Measurements from ENCODE around the gene INTU. TPM values are rescaled to one million over a fixed set of nuclear protein-coding genes. Genes with fewer than 3 reads are reported as not detected.

The INTU gene
- total and polyA plus RNA-seq, 9 of the 15 experiments (the other 6 are each of a cell fraction or from before 2014, with no cell fraction given), result 1.5 to 8.9 (median 3.9) TPM

GRCh38 chr4:127775843-127776242, 143.1 kb downstream of the INTU start (continued):
- no peak for TF ChIP-seq ARID4B (CRISPR knock-in tag; IDR thresholded peaks at IDR 0.05)

Other genes starting within 250 kb of the INTU start
- gene SLC25A31, start 97.4 kb downstream of the INTU start, total RNA-seq (2014; rRNA removed), result not detected in 2 replicates
- not detected in 2 replicates for gene SLC25A31, start 97.4 kb downstream of the INTU start, total RNA-seq (2014; rRNA removed; fragmentation: Illumina TruSeq; extraction: Trizol)
- not detected in 2 replicates for gene SLC25A31, start 97.4 kb downstream of the INTU start, total RNA-seq (2015; rRNA removed; fragmentation: Illumina TruSeq; extraction: Trizol)
- not detected in 2 replicates for gene SLC25A31, start 97.4 kb downstream of the INTU start, total RNA-seq (2021)
- gene SLC25A31, start 97.4 kb downstream of the INTU start, polyA plus RNA-seq (2011; rRNA removed), result not detected in 2 replicates
- not detected in 2 replicates for gene SLC25A31, start 97.4 kb downstream of the INTU start, polyA plus RNA-seq (2014; fragmentation: Illumina TruSeq; extraction: Trizol)
- gene SLC25A31, start 97.4 kb downstream of the INTU start, polyA plus RNA-seq (2014; fragmentation: Nextera tagmentation; extraction: Ambion mirVana), result not detected
- 0.07 TPM in 1 of 2 replicates, not detected in the other for gene SLC25A31, start 97.4 kb downstream of the INTU start, polyA plus RNA-seq (2014; rRNA removed)
- 13.0 and 14.3 TPM in 2 replicates for gene HSPA4L, start 149.4 kb downstream of the INTU start, total RNA-seq (2014; rRNA removed)
- 35.8 and 37.0 TPM in 2 replicates for gene HSPA4L, start 149.4 kb downstream of the INTU start, total RNA-seq (2014; rRNA removed; fragmentation: Illumina TruSeq; extraction: Trizol)
- gene HSPA4L, start 149.4 kb downstream of the INTU start, total RNA-seq (2015; rRNA removed; fragmentation: Illumina TruSeq; extraction: Trizol), result 26.8 and 28.6 TPM in 2 replicates
- gene HSPA4L, start 149.4 kb downstream of the INTU start, total RNA-seq (2021), result 28.9 and 33.9 TPM in 2 replicates
- gene HSPA4L, start 149.4 kb downstream of the INTU start, polyA plus RNA-seq (2011; rRNA removed), result 10.9 and 15.4 TPM in 2 replicates
- 23.4 and 31.8 TPM in 2 replicates for gene HSPA4L, start 149.4 kb downstream of the INTU start, polyA plus RNA-seq (2014; fragmentation: Illumina TruSeq; extraction: Trizol)
- 10 to 100 TPM; 15.6 to 21.7 TPM for gene HSPA4L, start 149.4 kb downstream of the INTU start, polyA plus RNA-seq (2014; fragmentation: Nextera tagmentation; extraction: Ambion mirVana)
- gene HSPA4L, start 149.4 kb downstream of the INTU start, polyA plus RNA-seq (2014; rRNA removed), result 12.3 and 14.6 TPM in 2 replicates
- 48.7 and 54.3 TPM in 2 replicates for gene PLK4, start 247.9 kb downstream of the INTU start, total RNA-seq (2014; rRNA removed)
- gene PLK4, start 247.9 kb downstream of the INTU start, total RNA-seq (2014; rRNA removed; fragmentation: Illumina TruSeq; extraction: Trizol), result 55.0 and 60.6 TPM in 2 replicates
- 49.1 and 53.6 TPM in 2 replicates for gene PLK4, start 247.9 kb downstream of the INTU start, total RNA-seq (2015; rRNA removed; fragmentation: Illumina TruSeq; extraction: Trizol)
- 41.3 and 46.8 TPM in 2 replicates for gene PLK4, start 247.9 kb downstream of the INTU start, total RNA-seq (2021)
- 75.0 and 95.3 TPM in 2 replicates for gene PLK4, start 247.9 kb downstream of the INTU start, polyA plus RNA-seq (2011; rRNA removed)
- 56.8 and 61.7 TPM in 2 replicates for gene PLK4, start 247.9 kb downstream of the INTU start, polyA plus RNA-seq (2014; fragmentation: Illumina TruSeq; extraction: Trizol)
- 10 to 100 TPM; 16.2 to 27.4 TPM for gene PLK4, start 247.9 kb downstream of the INTU start, polyA plus RNA-seq (2014; fragmentation: Nextera tagmentation; extraction: Ambion mirVana)
- gene PLK4, start 247.9 kb downstream of the INTU start, polyA plus RNA-seq (2014; rRNA removed), result 72.0 and 93.8 TPM in 2 replicates